Measurements from ENCODE around the gene KRT5. TPM values are rescaled to one million over a fixed set of nuclear protein-coding genes. Genes with fewer than 3 reads are reported as not detected.

Gene KRT5
- total RNA-seq, 5 donors from 2014 or later (not counting 1 experiment from before 2014, with no cell fraction given): not detected

- 70% methylated on average over 4 of the region's 4 CpGs for WGBS (ENCODE audit: insufficient coverage)
- Histone ChIP-seq H3K27ac (ENCODE audit: low read length) (no peak within 1 kb of the TSS), H3K36me3 (ENCODE audit: control insufficient read depth in 2 of 2, extremely low read depth in 1 of 2, insufficient read depth in 1 of 2, low read length in 1 of 2) (no peaks in the 10 kb centered on the region), H3K4me1 (ENCODE audit: control insufficient read depth in 1 of 2, extremely low read depth in 1 of 2, insufficient read depth in 2 of 2, low read length in 2 of 2) (no peaks in the 10 kb centered on the region), H3K4me3 (ENCODE audit: control insufficient read depth in 1 of 2, extremely low read depth in 1 of 2, low read length in 1 of 2) (no peak within 1 kb of the TSS), H3K9me3 (no peaks in the 10 kb centered on the region), H3K27me3 (replicated peaks in 1 of 2; ENCODE audit: control insufficient read depth in 2 of 2, extremely low read depth in 1 of 2, insufficient read depth in 2 of 2, low read length in 1 of 2) (peaks cover 2 to 6% of the 10 kb centered on the region in 2 experiments)
- DNase-seq (no peak), ATAC-seq (replicated peaks in 1 of 4) (no peak)
- H3K27me3 Mint-ChIP-seq: peaks cover 5 to 10% of the 10 kb centered on the region in 2 donors
- CTCF ChIA-PET: no interaction called here
- POLR2A ChIA-PET: no interaction called here
- H3K4me3 Mint-ChIP-seq: no peak within 1 kb of the TSS
- no peaks in the 10 kb centered on the region for H3K4me1 Mint-ChIP-seq
- no peak within 1 kb of the TSS for H3K27ac Mint-ChIP-seq
- H3K36me3 Mint-ChIP-seq: no peaks in the 10 kb centered on the region
- H3K9me3 Mint-ChIP-seq: no peaks in the 10 kb centered on the region
Observed at GRCh38 chr12:52473768-52474167, 46.4 kb downstream of the KRT5 start, which contains the start of gene KRT6C. KRT6C (minus strand) TSS chr12:52473805; CDS start chr12:52473737, 68 bp downstream.

DNA sequence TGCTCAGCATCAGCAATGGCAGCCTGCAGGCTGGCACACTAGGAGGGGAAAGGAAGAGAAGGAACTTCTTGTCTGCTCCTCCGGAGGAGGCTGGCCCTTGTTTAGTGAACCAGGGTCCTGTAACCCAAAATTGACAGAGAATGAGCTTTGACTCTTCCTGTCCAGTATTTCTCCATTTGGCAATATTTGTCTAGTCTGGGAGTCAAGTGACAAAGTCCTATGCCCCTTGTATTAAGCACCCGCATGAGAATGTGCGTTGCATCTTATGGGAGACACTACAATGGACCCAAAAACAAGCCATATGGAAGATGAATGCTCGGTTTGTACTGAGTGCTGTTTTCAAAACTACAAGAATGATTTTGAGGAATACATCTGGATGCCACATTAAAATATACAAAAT, 50.3 kb downstream of the KRT5 start:
- Histone ChIP-seq H3K4me3 (ENCODE audit: control insufficient read depth in 1 of 2, extremely low read depth in 1 of 2, low read length in 1 of 2) (no peak overlapping the region), H3K9me3 (no peaks in the 10 kb centered on the region), H3K27me3 (replicated peaks in 1 of 2; ENCODE audit: control insufficient read depth in 2 of 2, extremely low read depth in 1 of 2, insufficient read depth in 2 of 2, low read length in 1 of 2) (peaks cover 4 to 6% of the 10 kb centered on the region in 2 experiments), H3K36me3 (ENCODE audit: control insufficient read depth in 2 of 2, extremely low read depth in 1 of 2, insufficient read depth in 1 of 2, low read length in 1 of 2) (no peaks in the 10 kb centered on the region), H3K4me1 (ENCODE audit: control insufficient read depth in 1 of 2, extremely low read depth in 1 of 2, insufficient read depth in 2 of 2, low read length in 2 of 2) (no peaks in the 10 kb centered on the region), H3K27ac (ENCODE audit: low read length) (no peak overlapping the region)
- Mint-ChIP-seq H3K4me1 (no peaks in the 10 kb centered on the region), H3K27ac (no peak overlapping the region), H3K27me3 (peaks cover 11 to 21% of the 10 kb centered on the region in 2 donors), H3K9me3 (no peaks in the 10 kb centered on the region), H3K4me3 (no peak overlapping the region), H3K36me3 (no peaks in the 10 kb centered on the region)
- no peak for ATAC-seq (replicated peaks in 1 of 4)
- POLR2A ChIA-PET: no interaction called here
- 100% methylated on average over 1 of the region's 4 CpGs for WGBS (ENCODE audit: insufficient coverage)
- no peak for DNase-seq
- CTCF ChIA-PET: no interaction called here

DNA sequence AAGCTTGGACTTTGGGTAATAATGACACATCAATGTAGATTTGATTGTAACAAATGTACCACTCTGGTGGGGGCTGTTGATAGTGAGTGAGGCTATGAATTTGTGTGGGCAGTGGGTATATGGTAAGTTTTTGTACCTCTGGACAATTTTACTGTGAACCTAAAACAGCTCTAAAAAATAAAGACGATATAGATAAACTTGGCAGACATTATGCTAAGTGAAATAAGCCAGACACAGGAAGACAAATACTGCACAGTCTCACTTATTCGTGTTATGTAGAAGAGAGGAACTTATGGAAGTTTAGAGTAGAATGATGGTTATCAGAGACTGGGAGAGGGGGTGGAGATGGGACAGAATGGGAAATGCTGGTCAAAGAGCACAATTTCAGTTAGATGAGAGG, 55.3 kb downstream of the KRT5 start:
- Histone ChIP-seq H3K9me3 (no peaks in the 10 kb centered on the region), H3K27ac (ENCODE audit: low read length) (no peak overlapping the region), H3K27me3 (replicated peaks in 1 of 2; ENCODE audit: control insufficient read depth in 2 of 2, extremely low read depth in 1 of 2, insufficient read depth in 2 of 2, low read length in 1 of 2) (peaks cover 6% of the 10 kb centered on the region in 2 experiments), H3K4me1 (ENCODE audit: control insufficient read depth in 1 of 2, extremely low read depth in 1 of 2, insufficient read depth in 2 of 2, low read length in 2 of 2) (no peaks in the 10 kb centered on the region), H3K36me3 (ENCODE audit: control insufficient read depth in 2 of 2, extremely low read depth in 1 of 2, insufficient read depth in 1 of 2, low read length in 1 of 2) (no peaks in the 10 kb centered on the region), H3K4me3 (ENCODE audit: control insufficient read depth in 1 of 2, extremely low read depth in 1 of 2, low read length in 1 of 2) (no peak overlapping the region)
- no peaks in the 10 kb centered on the region for H3K9me3 Mint-ChIP-seq
- no peaks in the 10 kb centered on the region for H3K36me3 Mint-ChIP-seq
- H3K27ac Mint-ChIP-seq: no peak overlapping the region
- DNase-seq: no peak
- ChIA-PET POLR2A (no interaction called here), CTCF (no interaction called here)
- peaks cover 18 to 30% of the 10 kb centered on the region in 2 donors for H3K27me3 Mint-ChIP-seq
- ATAC-seq (replicated peaks in 1 of 4): no peak
- no peaks in the 10 kb centered on the region for H3K4me1 Mint-ChIP-seq
- H3K4me3 Mint-ChIP-seq: no peak overlapping the region
- WGBS (ENCODE audit: insufficient coverage): 56% methylated on average over 1 of the region's 2 CpGs

Other genes with a start within 250 kb of the KRT5 start
- gene KRT86, start 245.7 kb downstream of the KRT5 start, total RNA-seq: under 1 TPM in 1 of 5 donors, not detected in 4; 0.35 TPM
- gene KRT81, start 228.9 kb downstream of the KRT5 start, total RNA-seq: 1 to 10 TPM in 1 of 5 donors, under 1 TPM in 2, not detected in 2; 0.30 to 1.0 (median 0.76) TPM
- not detected for gene KRT83, start 199.0 kb downstream of the KRT5 start, total RNA-seq
- gene KRT85, start 152.9 kb downstream of the KRT5 start, total RNA-seq: not detected
- not detected for gene KRT84, start 134.7 kb downstream of the KRT5 start, total RNA-seq
- gene KRT82, start 114.1 kb downstream of the KRT5 start, total RNA-seq: not detected
- not detected for gene KRT75, start 86.0 kb downstream of the KRT5 start, total RNA-seq
- gene KRT6B, start 68.2 kb downstream of the KRT5 start, total RNA-seq: not detected
- gene KRT6C, start 46.6 kb downstream of the KRT5 start, total RNA-seq: not detected
- gene KRT6A, start 27.1 kb downstream of the KRT5 start, total RNA-seq: not detected
- not detected for gene KRT71, start 32.8 kb upstream of the KRT5 start, total RNA-seq
- under 1 TPM in 4 of 5 donors, not detected in 1; 0.20 to 0.79 (median 0.45) TPM for gene KRT74, start 53.4 kb upstream of the KRT5 start, total RNA-seq
- gene KRT72, start 81.1 kb upstream of the KRT5 start, total RNA-seq: 10 to 100 TPM; 10.1 to 52.7 (median 28.7) TPM
- 10 to 100 TPM in 3 of 5 donors, 1 to 10 TPM in 2; 6.8 to 37.9 (median 21.9) TPM for gene KRT73, start 98.2 kb upstream of the KRT5 start, total RNA-seq
- gene KRT2, start 131.8 kb upstream of the KRT5 start, total RNA-seq: 1 to 10 TPM in 2 of 5 donors, under 1 TPM in 3; 0.13 to 2.6 (median 0.82) TPM
- gene KRT1, start 160.0 kb upstream of the KRT5 start, total RNA-seq: 10 to 100 TPM in 2 of 5 donors, 1 to 10 TPM in 2, under 1 TPM in 1; 0.19 to 57.7 (median 10.0) TPM
- gene KRT77, start 183.1 kb upstream of the KRT5 start, total RNA-seq: not detected

Data from T-cell (primary cell).